DMS 273 (cell line): ENCODE measurements around the gene ATG14.
"Not testable (repeated sequence)": the region's sequence is repeated elsewhere in the genome, so short reads cannot be mapped to it uniquely, and the experiment has no call there.

Experiments used
- DNase-seq: peaks from one replicate; lab custom pipeline; 2025; ENCODE audit not compliant: unreplicated experiment; lab: John Stamatoyannopoulos, UW

ATG14 gene

DNA sequence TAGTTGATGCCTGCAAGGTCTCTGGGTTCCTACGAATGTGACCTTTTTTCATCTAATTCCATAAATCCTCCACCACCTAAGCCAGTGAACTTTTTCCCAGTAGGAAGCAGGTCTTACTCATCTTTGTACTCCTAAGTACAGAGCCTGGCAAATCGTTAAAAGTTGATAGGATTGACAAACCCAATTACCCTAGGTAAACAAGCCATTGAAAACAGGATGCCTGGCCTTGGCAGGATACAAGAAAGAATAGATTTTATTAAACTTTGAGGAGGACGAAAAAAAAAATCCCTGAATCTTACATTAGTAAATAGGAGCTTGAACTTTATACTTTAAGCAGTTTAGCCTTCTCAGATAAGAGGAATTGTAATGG lies 23.2 kb upstream of the ATG14 start:
- no peak for DNase-seq

DNA sequence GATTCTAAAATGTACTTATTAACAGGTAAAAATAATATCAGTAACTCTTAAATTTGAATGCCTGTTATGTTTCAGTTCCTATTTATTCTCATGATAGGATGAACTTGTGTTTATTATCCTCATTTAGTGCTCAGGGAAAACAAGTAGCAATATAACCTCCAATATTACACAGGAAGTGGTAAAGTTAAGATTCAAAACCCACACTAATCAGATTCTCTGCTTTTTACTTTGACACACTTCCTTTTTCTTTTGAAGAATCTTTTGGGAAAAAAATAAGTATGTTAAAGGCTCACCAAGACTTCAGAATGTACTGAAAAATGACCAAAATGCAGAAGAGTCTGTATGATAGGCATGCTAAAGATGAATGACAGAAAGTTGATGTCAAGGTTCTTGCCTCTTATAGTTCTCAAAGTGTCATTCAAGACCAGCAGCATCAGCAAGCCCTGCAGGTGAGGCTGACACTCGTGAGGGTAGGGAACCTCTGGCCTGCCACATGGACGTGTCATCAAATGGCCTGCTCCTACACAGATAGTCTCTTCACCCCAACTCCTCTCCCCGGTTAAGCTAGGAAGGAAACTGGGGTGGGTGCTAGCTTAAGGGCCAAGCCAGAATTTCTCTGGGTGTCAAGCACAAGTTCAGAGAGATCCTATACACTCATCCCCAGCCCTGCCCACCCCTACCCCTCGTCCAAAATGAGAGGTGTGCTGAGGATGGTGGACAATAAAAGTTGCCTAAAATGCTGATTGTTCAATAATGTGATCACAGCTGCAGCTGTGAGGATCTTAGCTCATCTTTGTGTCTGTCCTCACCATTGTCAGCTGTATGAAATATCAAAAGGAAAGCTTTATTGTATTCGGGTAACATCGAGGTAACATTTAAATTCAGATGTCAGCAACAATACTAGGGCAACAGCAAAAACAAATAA lies 22.5 kb upstream of the ATG14 start:
- DNase-seq = no peak

DNA sequence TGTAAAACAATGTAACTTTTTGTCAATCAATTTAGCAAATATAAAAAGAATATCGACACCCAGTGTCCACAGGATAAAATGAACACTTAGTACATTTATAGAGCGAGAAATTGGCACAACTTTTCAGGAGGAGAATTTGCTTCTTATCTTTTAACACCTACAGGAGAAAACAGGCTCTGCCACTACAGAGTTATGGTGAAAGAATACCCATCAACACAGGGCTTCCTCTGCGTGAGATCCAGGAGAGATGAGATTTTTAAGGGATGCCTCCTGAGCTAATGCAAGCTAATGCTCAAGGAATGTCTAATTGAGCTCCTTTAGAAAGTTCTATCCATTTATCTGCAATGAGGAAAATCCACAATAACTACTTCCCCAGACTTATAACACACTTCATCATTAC lies 21.0 kb upstream of the ATG14 start:
- DNase-seq = no peak

DNA sequence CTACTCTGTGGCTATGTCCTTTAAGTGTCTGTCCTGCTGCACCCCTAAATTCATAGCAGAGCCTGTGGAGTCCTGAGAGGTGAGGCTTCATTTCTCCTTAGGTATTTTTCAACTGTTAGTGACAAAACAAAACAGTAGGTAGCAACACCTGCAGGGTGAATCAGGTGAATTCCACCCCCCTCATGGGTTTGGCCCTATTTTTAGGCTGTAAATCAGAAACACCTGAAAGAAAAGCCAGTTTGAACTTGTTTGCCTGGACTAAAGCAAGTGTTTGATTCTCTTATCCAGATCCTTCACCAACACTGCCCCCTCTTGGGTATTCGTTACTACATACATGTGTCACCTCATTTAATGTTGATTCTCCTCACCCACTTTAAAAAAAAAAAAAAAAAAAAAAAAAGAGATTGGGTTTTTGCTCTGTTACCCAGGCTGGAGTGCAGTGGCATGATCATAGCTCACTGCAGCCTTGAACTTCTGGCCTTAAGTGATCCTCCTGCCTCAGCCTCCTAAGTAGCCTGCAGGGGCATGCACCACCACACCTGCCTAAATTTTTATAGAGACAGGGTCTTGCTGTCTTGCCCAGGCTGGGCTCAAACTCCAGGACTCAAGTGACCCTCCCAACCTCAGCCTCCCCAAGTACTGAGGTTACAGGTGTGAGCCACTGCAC lies 18.5 kb upstream of the ATG14 start:
- peak; percentile 77 for DNase-seq

DNA sequence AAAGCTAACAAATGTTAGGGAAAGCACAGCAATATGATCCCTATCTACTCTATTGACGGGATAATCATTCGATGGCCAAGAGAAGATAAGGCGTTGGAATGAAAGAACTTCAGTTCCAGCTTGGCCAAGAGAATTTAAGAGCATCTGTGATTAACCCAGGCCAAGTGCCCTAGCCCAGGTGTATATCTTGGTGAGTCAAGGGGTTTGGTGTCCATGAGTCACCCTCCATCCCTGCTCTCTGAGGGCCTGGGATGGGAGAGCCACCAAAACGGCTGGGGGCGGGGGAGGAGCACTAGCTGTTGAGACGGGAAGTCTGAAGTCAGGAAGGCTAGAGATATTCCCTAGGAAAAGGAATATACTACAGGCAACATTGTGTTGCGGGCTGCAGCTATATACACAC lies 15.8 kb upstream of the ATG14 start:
- no peak for DNase-seq

DNA sequence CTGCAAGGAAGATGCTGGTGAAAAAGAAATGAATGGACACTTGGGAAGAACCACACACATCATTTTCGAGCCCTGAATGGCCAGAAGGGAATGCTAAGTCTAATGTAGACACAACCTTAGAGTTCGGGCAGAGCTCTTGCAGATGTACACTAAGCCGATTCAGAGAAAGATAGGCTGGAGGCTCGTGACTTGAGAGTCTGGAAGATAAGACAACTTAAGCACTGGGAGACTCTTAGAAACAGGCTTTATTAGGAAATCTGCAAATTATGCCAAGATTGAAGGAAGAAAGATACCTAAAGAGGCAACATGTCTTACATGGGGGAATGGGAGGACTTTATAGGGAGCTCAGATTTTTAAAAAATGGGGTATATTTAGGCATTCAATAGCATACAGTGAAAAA lies 15.3 kb upstream of the ATG14 start:
- no peak for DNase-seq

DNA sequence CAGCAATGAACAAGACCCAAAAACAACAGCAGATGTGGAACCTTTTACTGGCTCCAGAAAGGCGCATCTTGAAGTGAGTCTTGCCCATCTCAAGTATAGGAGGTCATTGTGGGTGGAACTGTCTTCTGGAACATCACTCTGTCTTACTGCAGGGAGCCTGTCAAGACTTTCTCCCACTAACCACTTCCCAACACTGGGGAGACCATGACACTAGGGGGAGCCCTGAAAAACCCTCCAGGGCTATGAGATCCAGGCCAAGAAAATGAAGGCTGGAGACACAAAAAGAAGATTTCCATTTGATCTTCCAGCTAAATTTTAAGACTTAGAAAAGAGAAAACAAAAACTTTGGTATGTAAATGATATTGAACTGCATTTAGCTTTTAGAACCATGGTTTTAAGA lies 13.5 kb upstream of the ATG14 start:
- DNase-seq = no peak

DNA sequence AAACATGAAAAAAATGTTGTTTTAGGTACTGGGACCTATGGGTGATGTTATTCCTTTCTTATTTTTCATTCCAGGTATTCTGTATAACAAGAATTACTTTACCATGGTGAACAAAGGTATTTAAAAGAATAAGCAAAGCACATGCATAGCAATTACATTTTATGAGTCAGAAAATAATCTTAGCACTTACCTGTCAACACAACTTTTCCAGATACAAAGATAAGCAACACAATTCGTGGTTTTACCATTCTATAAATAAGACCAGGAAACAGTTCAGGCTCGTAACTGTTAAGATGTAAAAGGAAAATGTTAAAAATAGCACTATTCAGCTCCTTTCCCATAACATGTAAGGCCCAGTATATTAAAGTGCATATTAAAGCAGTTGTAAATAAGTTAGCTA lies 12.3 kb upstream of the ATG14 start:
- no peak for DNase-seq

DNA sequence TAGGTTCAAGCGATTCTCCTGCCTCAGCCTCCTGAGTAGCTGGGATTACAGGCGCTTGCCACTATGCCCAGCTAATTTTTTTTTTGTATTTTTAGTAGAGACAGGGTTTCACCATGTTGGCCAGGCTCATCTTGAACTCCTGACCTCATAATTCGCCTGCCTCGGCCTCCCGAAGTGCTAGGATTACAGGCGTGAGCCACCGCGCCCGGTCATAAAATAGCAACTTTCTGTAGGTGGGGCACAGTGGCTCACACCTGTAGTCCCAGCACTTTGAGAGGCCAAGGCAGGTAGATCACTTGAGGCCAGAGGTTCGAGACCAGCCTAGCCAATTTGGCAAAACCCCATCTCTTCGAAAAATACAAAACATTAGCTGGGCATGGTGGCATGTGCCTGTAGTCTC lies 10.7 kb upstream of the ATG14 start:
- not testable (repeated sequence) for DNase-seq

DNA sequence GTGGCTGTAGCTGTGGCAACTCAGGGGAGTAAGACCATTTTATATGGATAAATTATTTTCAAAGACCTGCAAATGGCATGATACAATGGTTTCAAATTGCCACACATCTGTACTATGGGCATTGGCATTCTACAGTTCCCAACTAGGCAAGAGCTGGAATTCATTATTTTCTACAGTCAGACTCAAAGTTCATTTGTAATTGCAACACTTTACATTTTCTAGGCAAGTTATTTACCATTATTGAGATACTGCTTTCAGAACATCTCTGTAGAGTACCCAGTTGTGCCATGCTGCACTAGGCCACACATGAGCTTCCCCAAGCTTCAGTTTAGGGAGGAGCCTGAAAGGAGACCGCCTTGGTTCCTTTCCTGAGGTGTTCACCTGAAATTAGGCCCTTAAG lies 8.0 kb upstream of the ATG14 start:
- DNase-seq = no peak

DNA sequence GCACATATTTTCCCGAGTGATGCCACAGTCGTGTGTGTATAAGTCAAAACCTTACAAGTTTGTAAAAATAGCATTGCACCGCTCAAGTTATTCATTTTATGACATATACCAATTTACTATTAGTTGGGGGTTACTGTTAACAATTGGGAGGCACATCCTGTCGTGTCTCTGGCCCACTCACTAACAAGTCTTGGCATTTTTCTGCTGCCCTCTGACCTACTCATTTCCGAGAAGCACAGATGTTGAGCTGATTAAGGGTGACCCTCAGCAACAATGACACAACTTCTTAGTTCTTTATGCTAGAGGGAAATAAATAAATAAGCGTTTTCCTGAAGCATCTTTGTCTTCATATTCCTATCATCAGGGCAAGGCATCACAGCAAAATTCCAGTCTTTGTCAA lies 6.8 kb upstream of the ATG14 start:
- no peak for DNase-seq

DNA sequence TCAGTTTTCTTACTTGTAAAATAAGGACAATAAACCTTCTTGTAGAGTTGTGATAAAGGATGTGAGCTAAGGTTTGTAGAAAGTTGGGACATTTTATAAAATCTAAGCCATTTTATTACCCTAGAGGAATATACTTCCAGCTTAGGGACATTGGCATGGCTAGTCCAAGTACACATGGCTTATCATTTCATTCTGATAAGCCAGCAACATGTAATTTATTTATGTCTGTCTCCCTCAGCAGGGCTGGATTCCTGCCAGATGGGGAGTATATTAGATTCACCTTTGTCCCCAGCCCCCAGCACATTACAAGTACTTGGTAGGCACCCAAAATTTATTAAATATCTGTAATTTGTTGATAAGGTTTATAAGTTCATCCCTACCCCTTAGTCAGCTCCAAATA lies 6.3 kb upstream of the ATG14 start:
- peak; percentile 20 for DNase-seq

DNA sequence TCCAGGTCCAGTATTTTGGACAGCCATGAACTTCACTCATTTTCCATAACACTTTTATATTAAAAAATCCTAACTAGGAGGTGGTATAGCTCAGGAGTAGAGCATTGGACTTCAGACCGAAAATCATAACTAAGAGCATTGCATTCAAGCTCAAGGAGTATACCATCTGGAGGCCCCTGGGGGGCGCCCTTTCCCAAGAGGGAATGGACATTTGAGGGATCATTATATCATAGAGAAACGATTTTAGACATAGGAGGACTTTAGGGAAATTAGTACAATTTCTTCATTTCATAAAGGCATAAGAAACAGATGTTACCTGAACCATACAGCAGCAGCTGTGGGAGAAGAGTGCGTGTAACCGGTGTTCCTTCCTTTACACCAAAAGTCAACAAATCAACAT lies 5.2 kb upstream of the ATG14 start:
- peak; percentile 63 for DNase-seq

DNA sequence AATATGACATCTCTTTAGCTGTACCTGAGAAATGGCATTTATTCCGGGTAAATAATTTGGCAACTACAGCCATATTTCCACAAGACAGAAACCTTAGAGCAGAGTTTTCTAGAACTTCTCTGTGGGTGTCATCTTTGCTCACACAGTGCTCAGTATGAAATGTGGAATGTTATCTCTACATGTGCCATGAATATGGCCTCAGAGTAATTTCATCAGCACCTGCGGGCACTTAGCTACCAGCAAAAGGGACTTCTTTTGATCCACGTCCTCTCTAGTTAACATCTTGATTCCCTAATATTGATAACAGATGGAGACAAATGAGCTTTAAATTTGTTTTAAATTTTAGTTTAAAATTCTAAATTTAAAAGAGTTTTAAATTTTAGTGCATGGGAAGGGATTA lies 2.9 kb upstream of the ATG14 start:
- DNase-seq = no peak

DNA sequence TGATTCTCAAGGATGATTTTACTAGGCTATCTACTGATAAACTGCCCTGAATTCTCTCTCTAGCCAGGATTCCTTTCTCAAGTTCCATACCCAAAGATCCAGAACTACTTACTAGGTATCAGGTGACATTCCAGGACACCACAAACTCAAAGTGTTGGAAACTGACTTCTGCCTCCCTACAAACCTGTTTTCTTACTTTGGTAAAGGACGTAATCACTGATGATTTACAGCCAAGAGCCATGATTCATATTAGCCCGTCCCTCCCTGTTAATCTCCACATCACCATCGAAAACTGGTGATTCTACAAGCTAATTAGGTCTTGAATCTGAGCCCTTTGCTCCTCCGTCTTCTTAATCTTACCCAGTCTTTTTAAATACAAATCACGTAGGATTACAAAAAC lies 1.0 kb upstream of the ATG14 start:
- DNase-seq = no peak

DNA sequence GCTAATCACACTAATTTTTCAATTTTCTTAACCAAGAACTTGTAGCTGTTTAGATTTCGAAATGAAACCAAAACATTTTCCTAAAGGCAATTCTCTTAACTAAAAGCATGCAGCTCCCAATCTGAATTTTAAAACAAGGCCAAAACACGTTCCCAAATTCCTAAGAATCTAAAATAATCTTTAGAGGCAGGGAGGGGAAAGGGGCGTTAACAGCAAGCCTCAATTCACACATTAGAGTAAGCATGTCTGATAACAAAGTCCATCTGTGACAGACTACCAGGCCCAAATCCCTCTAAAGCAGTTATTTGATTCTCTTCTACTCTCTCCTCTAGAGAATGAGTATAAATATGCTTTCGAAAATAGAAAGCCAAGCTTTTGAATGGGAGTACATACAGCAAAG lies 754 bp downstream of the ATG14 start:
- peak; percentile 24 for DNase-seq

DNA sequence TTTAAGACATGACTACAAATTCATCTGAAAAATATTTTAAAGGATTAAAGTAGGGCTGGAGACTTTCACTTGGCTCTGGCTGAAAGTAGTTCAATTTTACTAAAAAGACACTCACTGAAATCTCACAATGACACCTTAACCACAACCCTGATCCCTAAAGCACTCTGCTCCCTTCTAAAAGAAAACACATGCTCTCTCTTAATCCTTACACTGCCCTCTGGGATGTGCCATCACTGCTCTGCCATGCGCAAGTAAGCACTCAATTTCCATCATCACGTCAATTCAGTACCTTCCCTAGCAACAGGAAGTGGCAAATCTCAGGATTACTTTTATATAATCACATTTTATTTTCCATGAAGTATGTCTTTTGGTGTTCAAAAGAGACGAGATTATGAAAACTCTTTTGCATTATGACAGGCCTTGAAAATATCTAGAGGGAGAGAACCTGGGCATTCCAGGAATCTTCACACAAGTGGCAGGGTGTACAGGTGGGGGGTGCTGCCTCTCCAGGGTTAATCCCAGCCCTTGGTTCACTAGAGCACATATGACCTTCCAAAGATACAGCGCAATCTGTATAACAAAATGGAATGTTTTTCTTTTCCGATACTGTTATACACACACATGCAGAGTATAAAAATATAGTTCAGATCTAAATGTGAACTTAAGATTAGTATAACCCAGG lies 7.3 kb downstream of the ATG14 start:
- no peak for DNase-seq

DNA sequence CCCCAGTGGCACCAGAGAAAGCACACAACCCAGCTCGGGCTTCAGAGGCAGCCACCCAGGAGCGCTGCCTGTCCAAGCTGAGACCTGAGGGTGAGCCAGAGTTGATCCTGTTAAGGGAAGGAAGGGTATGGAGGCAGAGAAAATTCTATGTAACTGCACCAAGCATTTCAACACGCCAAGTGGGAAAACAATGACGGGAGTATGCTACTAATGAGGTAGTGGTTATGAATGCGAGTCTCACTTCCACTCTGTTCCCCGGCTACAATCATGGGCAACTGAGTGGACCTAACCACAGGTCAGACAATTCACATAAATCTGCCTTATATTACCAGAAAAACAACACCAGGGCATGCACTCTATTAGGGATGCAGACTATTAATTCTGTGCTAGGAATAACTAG lies 9.9 kb downstream of the ATG14 start:
- DNase-seq = no peak

DNA sequence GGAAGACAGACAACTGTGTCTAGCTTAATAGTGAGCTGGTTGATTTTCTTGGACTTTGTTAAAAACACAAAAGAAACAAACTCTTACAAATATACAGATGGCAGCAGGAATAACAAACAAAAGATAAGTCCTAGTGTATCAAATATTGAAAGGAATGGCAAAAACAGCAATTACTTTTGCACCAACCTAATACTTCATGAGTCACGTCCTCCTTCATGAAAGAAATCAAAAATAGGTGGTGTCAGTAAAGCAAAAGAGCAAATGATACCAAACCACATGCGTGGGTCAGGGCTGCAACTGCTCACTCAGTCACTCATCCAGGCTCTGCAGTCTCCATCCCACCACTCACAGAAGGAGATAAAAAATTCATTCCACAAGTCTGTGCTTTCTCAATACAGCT lies 11.8 kb downstream of the ATG14 start:
- no peak for DNase-seq

DNA sequence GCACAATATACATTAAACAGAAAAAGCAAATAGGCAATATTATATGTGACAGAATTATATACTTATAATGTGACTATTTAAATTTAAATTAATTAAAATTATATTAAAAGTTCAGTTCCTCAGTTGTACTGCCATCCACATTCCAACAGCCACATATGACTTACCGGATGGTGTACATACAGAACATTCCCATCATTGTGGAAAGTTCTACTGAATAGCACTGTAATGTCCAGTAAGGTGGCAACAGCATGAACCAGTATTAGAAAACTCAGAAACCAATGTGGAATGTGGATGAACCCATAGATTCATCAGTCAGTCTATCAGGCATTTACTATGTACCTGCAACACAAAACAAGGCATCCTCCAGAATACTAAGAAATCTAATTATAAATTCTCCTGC lies 12.4 kb downstream of the ATG14 start:
- DNase-seq = no peak

DNA sequence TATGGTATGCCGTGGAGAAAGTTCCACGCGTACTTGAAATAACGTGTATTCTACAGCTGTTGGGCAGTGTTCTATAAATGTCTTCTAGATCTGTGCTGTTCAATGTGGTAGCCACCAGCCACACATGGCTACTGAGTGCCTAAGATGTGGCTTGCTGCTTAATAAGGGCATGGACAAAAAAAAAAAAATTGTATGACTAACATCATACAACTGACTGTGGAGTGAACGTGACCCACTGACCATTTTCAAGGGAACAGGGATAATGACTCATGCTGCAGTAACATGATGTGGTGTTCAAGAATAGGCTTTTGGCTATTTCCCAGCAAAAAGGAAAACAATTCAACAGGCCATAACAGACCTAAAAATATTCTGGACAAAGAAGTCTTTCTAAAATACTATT lies 13.0 kb downstream of the ATG14 start:
- DNase-seq = peak; percentile 2

DNA sequence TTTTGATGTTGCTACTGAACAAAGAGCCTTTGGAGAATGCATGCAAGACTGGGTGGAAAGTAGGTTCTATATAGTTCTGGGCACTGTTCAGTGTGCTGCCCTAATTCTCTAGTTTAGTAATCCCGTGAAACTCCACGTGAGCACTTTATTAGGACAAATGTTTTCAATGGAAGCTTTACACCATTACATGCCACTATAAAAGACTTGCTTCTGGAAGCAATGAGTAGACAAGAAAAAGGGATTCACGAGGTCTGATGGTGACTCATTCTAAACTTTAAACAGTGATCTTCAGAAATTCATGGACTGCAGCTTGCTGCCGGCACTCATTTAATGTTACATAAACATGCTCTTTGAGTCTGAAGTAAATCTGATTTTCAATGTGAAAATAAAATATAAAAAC lies 22.3 kb downstream of the ATG14 start:
- no peak for DNase-seq
